Skin of body (tissue), 2 donors: Measurements from ENCODE around the gene PAX4. TPM values are rescaled to one million over a fixed set of nuclear protein-coding genes. Genes with fewer than 3 reads are reported as not detected.
A peak's percentile ranks its signal among the peaks of the same experiment; 100 is the strongest.

Experiments
- DNase-seq: peaks from one replicate; lab custom pipeline; 2025; lab: John Stamatoyannopoulos, UW
- total RNA-seq: library from RNA; depleted of rRNA; stranded (reverse); fragments of >200 nt; gene quantifications from one replicate; pipeline ENCODE4 v1.2.3, GENCODE V29; 2014

The PAX4 gene
- total RNA-seq, 1 donor from 2014 or later: not detected

DNA sequence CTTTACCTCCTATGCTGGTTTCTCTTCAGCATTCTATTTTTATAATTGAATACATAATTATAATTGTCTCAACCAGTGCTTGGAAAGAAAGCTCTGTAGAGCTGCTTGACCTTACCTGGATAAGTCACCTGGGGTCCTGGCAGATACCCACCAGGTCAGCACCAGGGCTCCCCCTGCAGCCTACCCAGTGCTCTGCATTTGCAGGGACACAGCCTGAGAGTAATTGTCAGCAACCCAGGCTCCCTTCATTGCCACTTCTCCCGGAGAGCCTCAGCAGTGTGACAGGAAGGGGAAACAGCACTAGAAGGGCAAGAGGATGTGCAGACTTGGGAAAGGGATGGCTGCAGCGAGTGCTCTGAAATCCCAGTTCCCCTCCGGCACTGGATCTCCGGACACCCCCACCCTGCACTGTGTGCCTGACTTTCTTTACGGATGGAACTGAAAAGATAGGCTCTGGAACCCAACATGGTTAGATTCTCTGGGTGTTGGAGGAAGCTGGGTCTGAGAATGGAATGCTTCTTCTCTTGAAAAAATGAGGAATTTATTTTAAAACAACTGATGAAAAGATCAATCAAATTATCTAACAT lies 11.4 kb upstream of the PAX4 start:
- DNase-seq: no peak

DNA sequence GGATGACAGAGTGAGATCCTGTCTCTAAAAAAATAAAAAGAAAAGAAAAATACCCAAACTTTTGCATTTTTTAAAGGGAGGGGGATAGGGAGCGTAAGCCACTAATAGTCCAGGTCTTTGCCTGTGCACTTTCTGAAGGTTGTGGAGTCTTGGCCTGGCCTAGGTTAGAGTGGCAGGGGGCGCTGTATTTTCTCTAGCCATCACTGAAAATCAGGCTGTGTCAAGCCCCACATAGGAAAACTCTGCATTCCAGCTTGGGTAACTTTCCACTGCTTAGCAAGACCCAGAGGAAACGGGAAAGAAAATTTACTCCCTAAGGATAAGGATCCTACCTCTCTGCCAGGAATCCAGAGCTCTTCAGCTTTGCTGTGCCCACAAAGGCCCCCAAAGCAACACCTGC lies 10.5 kb upstream of the PAX4 start:
- no peak for DNase-seq

DNA sequence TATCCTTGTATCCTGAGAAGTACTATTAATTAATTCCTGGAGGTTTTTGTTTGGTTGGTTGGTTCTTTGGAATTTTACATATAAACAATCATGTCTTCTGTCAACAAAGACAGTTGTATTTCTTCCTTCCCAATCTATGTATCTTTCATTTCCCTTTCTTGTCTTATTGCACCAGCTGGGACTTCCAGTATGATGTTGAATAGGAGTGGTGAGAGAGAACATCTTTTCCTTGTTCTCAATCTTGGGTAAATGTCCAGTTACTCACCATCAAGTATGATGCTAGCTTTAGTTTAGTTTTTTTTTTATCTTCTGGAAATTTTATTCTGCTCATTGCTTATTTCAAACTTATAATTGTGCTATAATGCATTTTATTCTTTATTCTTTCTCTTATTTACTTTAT lies 7.4 kb upstream of the PAX4 start:
- DNase-seq: no peak

DNA sequence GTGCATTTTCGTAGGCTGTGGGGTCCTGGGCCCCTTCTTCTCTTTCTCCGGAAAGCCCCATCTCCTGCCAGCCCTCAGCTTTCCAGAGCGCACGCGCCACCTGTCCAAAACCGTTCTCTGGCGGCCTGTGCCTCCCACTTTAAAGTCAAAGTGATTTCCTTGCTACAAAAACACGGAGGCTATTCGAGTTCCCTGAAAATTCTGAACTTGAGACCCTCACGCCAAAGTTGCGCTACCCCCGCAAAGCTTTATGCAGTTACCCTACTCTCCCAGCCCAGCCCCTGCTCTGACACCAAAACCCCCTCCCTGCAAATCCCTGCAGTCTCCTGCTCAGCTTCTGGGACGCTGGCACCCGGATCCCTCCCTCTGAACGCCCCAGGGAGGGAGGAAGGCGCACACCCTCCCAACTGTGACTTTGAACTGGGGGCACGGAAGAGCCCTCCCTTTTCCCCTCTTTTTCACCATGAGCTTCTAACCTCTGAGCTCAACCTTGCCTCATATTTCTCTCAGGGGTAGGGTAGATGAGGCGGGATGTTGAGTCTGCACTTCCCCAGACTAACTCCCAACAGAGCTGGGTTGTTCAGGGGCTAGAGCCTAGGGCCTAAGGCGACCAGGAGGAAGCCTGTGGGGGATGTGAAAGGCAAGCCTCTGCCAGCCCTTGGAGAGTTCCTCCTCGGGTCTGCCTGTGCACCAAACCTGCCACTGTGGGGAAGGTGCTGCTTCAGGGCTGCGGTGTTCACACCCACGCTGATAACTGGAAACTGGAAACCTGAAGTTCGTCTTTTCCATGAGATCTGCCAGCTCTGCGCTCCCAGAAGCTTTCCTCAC lies 2.7 kb upstream of the PAX4 start:
- DNase-seq: no peak

DNA sequence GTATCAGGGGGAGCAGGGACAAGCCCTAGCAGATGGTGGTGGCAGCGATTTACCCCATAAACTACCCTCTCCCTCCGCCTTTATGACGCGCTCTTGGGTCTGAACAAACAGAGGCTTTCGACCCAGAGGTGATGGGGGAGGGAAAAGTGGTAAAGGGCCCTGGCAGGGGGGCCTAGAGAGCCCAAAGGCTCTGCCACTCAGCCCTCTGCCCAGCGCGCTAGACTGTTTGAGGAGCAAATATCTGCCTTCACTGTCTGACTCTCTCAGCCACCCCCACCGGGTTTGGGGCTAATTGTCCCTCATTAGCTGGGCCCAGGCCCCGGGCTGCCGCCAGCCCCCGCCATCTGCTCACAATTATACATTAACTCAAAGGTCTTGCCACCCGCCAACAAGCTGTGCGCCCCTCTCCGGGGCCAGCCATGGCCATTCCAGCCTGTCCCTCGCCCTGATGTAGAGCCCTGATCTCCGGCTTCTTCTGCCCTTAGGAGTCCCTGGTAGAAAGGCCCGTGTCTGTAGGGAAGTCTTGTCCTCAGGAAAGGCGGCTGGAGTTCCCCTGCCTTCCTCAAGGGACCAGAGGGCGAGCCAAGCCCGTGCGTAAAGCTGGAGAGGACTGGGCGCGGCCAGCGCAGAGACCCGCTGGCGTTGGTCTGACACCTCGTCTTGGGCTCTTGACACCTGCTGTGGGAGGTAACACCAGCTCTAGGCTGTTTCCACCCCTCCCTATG lies 1.9 kb upstream of the PAX4 start:
- DNase-seq: no peak

DNA sequence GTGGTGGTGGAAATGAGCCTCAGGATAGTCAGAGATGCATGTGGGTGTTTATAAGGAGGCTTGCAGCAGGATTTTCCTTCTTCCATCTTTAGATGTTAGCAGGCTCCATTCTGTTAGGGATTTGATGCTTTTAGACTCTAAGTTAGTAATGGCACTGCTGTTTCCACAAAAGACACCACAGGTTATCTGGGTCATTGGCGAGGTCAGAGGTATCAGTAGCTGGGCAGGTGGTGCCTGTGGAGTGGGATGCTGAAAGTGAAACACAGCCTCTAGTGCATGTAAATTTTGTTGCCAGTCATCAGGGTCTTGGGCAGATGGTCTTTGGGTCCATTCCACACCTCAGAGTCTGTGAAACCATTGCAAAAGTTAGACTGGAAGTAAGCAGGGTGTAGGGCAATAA lies 833 bp upstream of the PAX4 start:
- DNase-seq: no peak

DNA sequence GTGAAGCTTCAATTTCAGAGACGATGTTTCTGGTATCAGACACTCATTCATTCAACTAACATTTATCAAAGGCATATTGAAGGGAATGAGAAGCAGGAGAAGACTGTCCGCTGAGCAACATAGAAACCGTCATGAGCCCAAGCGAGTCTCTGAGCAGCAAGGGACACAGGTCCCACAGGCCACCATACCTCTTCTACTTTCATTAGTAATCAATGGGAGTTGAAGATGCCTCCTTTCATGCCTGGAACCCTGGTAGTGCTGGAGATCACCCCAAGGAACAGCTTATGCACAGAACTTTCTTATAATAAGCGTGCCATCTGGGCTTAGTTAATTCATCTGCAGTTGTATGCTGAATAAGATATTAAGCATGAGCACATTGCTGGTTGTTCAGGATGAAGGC lies 1.2 kb downstream of the PAX4 start:
- no peak for DNase-seq

DNA sequence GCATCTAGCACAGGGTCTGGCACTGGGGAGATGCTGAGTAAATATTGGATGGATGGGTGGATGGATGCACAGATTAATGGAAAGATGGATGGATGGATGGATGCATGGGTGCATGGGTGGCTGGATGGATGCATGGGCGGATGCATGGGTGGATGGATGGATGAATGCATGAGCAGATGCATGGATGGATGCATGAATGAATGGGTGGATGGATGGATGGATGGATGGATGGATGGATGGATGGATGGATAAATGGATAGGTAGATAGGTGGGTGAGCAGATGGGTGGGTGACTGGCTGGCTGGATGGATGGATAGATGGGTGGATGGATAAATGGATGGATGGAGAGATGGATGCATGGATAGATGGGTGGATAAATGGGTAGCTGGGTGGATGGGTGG lies 5.7 kb downstream of the PAX4 start:
- DNase-seq: no peak

DNA sequence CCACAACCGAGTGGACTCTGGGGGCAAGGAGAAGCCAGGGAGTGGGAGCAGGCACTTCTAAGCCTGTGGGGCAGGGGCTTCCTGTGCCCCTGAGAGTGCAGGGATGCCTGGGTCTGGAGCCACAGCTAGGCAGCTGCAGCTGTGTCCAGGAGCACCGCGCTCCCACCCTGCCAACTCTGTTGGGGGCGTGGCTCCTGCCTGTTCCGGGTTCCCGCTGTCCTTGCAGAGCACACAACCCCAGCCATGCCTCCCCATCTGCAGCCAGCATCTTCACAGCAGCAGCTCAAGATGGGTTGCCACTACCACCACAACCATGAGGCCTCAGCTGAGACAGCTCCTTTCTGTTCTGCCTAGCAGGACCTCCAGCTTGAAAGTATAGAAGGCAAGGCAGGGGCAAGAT lies 8.6 kb downstream of the PAX4 start:
- no peak for DNase-seq

DNA sequence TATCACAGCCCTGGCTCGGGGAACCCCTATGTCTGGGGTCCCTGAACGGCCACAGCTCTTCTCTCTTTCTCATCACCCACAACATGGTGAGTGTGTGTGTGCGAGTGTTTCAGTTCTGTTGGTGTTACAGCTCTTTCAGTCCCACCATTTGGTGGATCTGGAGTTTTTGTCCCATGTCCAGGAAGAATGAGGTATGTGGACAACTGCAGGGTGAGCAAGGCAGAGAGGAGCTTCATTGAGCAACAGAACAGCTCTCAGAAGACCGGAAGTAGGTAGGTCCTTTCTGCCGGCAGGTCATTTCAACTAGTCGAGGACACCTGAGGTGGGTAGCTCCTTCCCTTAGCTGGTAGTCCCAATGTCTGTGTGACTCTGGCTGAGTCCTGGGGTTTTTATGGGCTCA lies 9.5 kb downstream of the PAX4 start:
- DNase-seq: no peak

DNA sequence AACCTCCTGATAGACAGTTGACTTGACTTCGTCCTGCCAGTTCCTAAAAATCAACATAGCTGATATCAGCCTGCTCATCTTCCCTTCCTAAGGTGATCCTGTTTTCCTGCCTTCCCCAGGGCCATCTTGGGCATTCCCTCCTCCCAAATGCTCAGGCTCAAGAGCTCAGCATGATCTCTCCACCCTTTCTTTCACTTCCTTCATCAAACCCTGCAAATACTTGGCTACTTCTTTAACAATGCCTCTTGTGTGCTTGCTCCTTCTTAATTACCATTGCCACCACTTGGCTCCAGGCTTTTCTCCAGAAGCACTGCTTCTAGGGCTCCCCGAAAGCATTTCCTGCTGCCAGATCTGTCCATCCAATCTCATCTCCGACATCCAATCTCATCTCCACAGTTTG lies 17.1 kb downstream of the PAX4 start:
- no peak for DNase-seq

DNA sequence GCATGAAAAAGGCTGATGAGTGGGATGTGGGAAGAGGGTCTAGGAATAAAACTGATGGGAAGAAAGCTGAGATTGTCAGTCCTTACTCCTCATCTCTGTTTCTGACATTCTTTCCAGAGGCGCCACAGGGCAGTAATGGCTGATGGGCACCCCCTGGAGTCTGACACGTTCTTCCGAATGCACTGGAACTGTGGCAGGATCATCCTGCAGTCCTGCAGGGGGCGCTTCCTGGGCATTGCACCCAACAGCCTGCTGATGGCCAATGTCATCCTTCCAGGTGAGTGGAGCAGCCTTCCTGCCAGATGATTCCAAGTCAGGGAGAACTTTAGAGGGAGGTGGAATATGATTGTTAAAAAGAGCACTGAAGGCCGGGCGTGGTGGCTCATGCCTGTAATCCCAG lies 19.6 kb downstream of the PAX4 start:
- no peak for DNase-seq

DNA sequence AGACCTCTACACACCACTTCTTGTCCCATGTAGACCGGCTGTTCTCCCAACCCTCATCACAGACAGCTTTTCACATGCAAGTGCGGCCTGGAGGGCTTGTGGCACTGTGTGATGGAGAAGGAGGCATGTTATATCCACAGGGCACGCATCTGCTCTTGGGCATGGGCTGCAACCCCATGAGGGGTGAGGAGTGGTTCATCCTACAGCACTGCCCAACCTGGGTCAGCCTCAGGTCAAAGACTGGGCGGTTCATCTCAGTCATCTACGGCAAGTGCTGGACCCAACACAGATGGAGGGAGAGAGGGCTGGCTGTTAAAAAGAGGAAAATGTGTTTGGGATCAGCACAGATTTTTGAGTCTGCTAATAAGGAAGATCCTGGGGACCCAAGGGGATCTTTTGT lies 22.2 kb downstream of the PAX4 start:
- no peak for DNase-seq

DNA sequence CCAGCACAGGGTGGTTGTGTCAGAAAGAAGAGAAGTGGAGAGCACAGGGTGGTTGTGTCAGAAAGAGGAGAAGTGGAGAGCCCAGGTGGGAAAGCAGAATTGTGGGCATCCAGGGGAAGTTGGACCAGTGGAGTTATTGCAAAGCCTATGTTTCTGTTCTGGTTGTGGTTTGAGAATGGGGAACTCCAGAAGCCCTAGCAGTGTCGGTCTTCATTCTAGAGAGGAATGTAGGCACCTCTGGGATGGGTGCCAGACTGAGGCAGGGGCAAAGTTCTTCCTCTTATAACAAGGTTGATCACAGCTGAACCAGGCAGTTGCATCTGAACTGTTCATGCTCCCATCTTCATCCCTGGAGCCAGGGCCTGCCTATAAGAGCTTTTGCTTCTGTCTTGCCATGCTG lies 23.5 kb downstream of the PAX4 start:
- DNase-seq: no peak

DNA sequence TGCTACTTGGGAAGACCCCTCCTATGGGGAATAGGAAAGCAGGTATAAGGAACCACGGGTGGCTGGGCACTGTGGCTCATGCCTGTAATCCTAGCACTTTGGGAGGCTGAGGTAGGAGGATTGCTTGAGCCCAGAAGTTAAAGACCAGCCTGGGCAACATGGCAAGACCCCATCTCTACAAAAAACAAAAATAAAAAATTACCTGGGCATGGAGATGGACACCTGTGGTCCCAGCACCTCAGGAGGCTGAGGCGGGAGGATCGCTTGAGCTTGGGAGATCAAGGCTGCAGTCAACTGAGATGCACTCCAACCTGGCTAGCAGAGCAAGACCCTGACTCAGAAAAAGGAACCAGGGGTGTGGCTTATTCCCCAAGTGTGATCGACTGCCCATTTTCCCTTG lies 25.4 kb downstream of the PAX4 start:
- DNase-seq: no peak

DNA sequence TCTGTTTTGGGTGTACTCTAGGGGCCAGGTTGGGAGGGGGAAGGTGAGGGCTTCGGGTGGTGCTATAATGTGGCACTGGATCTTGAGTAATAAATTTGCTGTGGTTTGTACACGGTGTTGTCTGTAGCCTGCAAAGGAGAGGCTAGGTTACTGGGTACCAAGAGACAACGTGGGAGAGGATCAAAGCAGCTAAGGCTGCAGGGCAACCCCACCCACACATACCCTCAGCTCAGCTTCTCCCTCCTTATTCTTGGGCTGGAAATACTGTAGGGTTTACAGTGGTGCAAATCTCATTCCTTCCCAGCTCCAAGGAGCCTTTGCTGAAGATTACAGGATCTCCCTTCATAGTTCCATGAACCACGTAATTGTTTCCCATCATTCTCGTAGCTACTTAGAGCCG lies 26.4 kb downstream of the PAX4 start:
- no peak for DNase-seq

DNA sequence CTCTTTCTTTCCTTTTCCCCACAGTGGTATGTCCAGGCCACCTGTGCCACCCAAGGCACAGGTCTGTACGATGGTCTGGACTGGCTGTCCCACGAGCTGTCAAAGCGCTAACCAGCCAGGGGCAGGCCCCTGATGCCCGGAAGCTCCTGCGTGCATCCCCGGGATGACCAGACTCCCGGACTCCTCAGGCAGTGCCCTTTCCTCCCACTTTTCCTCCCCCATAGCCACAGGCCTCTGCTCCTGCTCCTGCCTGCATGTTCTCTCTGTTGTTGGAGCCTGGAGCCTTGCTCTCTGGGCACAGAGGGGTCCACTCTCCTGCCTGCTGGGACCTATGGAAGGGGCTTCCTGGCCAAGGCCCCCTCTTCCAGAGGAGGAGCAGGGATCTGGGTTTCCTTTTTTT lies 26.8 kb downstream of the PAX4 start:
- no peak for DNase-seq

DNA sequence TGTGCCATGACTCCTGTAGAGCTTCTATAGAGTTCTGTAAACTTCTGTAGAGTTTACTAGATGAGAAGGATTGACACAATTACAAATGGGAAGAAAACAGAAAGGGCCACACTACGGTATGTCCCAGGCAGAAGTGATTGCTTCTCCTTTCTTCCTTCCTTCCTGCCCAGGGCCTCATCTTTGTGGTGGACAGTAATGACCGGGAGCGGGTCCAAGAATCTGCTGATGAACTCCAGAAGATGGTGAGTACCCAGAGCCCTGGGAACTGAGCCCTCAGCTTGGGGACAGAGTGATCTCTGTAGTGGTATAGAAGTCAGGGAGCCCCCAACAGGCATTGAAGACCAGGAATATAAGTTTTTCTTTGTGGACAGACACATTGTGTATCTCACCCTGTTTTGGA lies 28.0 kb downstream of the PAX4 start:
- DNase-seq: no peak

DNA sequence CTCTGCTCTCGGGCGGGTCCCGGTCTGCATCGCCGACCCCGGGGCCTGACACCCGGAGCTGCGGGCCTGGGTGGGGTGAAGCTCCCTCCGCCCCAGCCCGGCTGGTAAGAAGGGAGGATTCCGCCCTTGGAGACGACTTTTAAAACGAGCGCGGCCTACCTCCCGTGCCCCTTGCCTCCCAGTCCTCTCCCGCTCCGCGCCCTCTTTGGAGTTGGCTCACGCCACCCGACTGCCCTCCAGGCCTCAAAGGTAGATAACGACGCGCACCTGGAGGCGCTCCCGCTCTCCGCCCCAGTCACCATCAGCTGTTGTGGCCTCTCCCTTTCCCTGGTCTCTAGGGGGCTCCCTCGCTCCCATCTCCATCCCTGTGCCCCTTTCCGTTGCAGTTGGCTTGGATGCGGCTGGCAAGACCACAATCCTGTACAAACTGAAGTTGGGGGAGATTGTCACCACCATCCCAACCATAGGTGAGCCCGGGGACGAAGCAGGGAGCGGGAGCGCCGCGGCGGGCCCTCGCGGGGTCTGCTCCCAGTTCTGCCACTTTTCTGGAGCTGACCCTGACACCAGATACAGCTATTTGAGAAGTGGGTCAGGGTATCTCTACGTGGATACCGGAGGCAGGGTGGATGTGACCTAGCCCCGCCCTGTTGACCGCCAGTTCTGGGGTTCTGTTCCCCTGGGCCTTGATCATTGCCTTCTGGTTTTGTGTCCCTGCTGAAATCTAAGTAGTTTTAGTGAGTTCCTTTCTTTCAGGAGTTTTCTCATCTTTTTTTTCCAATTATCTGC lies 29.1 kb downstream of the PAX4 start:
- DNase-seq: no peak

DNA sequence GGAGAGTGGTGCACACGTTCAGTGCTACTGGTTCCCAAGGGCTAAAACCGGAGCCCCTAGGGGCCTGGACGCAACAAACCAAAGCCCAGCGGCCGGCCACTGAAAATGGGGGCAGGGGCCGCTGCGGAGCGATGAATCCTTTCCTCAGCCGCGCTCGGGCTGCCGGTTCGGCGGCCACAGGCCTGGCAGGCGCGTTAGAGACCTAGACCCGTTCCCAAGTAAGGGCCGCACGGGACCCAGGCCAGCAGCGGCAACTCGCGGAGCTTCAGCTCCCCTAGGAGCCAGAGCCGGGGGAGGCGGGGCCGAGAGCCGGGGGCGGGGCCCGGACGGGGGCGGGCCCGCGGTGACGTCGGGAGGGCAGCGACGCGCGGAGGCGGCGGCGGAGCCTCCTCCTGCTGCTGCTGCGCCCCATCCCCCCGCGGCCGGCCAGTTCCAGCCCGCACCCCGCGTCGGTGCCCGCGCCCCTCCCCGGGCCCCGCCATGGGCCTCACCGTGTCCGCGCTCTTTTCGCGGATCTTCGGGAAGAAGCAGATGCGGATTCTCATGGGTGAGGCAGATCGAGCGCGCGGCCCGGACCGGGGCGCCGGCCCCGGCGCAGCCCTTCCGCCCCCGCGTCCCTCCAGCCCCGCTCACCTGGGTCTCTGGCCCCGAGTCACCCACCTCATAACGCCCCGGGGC lies 29.8 kb downstream of the PAX4 start, which contains the start of gene ARF5:
ARF5 (plus strand) TSS at position 393 of the 678 bp plus-strand sequence; CDS start at position 481, 88 bp downstream.
- DNase-seq: peak; percentile 76

DNA sequence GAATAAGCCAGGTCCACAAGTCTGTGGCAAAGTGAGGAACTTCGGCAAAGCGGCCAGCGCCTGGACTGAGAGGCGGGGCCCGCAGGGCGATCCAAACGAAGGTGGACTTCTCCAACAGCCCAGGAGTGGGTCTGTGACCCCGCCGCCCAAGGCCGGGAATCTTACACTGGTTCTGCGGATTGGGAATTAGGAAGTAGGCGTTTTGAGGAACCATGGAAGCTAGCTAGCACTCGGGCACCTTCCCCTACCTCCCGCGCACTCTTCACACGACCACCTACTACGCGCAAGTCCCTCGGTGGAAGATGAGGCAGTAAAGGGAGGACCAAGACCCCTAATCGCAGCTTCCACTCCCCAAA lies 30.3 kb downstream of the PAX4 start:
- no peak for DNase-seq
